Sigmoid colon (tissue), 4 donors: ENCODE data around the gene FBLIM1.

Source experiments
- CTCF ChIP-seq, 4 experiments: fragments of 450-650 bp in 3 of 4; fragments of 200-600 bp in 1 of 4; IDR thresholded peaks; one replicate each; pipeline ENCODE4 v1.5.1; 2016 to 2019; ENCODE audit warnings: antibody characterized with exemption in 4 of 4, mild to moderate bottlenecking in 3 of 4, moderate library complexity in 2 of 4
- EP300 ChIP-seq, 4 donors: sonication (generic); formaldehyde crosslinking; IDR thresholded peaks; one replicate each; pipeline ENCODE4 v1.6.1; 2017; ENCODE audit warnings: antibody characterized with exemption in 4 of 4
- POLR2A ChIP-seq, 2 donors: fragments of 450-650 bp; IDR thresholded peaks; one replicate each; pipeline ENCODE4 v1.6.1; 2016; ENCODE audit warnings: antibody characterized with exemption in 2 of 2, mild to moderate bottlenecking in 2 of 2, moderate library complexity in 2 of 2

- TF ChIP-seq CTCF (IDR thresholded peaks at IDR 0.05) (no peak), POLR2A (IDR thresholded peaks at IDR 0.05) (no peak), EP300 (IDR thresholded peaks at IDR 0.05) (no peak)
Measured at GRCh38 chr1:15777909-15778707, 19.5 kb downstream of the FBLIM1 start.
